Endothelial cell of umbilical vein (primary cell): ENCODE results near the gene IZUMO4. TPM values are rescaled to one million over a fixed set of nuclear protein-coding genes. Genes with fewer than 3 reads are reported as not detected.

Experiments
- BruUV-seq: library from RNA; stranded (reverse); fragments of 400-500 nt; replicated peaks from 2 replicates; lab custom pipeline; 2021; lab: Mats Ljungman, UMichigan
- CTCF ChIA-PET: fragments of 300-600, 350-600 bp; sonication (Branson Sonifier 250); formaldehyde crosslinking; loops from one replicate; lab custom pipeline; 2021; ENCODE audit warnings: antibody characterized with exemption, inconsistent platforms; lab: Charles Lee
- POLR2A ChIA-PET: fragments of 300-600, 350-600 bp; sonication (Branson Sonifier 250); formaldehyde crosslinking; loops from one replicate; lab custom pipeline; 2021; ENCODE audit warnings: antibody characterized with exemption, inconsistent platforms; lab: Charles Lee
- DNase-seq: peaks from one replicate; pipeline ENCODE4 v3.0.0-alpha.2; 2011; ENCODE audit warnings: low read depth, low spot score
- FAIRE-seq: peaks from 2 replicates; lab custom pipeline; 2011; peaks lifted over from hg19 to GRCh38; lab: Jason Lieb, UNC
- H2AFZ ChIP-seq: 2 replicates; pipeline ENCODE4 v1.6.0; 2012; ENCODE audit warnings: low read depth, low read length, control low read depth, inconsistent platforms
- H3K27ac ChIP-seq: 2 replicates; pipeline ENCODE4 v1.5.1; 2011; ENCODE audit warnings: low read depth, mild to moderate bottlenecking, control low read depth, low read length, moderate library complexity; ENCODE audit not compliant: insufficient read depth
- H3K27me3 ChIP-seq, 2 experiments: 2 replicates each; pipeline versions ENCODE4 v1.6.0 to v1.6.1; 2011; ENCODE audit warnings: low read length in 2 of 2, mixed read lengths in 1 of 2; ENCODE audit not compliant: control insufficient read depth in 2 of 2, insufficient read depth in 2 of 2
- H3K36me3 ChIP-seq, 2 experiments: 2 replicates in 1 of 2; 3 replicates in 1 of 2; pipeline ENCODE4 v1.5.1; 2011; ENCODE audit warnings: low read length in 2 of 2, mild to moderate bottlenecking in 1 of 2, moderate library complexity in 1 of 2; ENCODE audit not compliant: control insufficient read depth in 2 of 2, insufficient read depth in 2 of 2; ENCODE audit errors: extremely low read depth in 1 of 2
- H3K4me1 ChIP-seq: 3 replicates; pipeline ENCODE4 v1.5.1; 2011; ENCODE audit warnings: mild to moderate bottlenecking, low read length; ENCODE audit not compliant: control insufficient read depth, insufficient read depth; ENCODE audit errors: extremely low read depth
- H3K4me2 ChIP-seq: 2 replicates; pipeline ENCODE4 v1.6.1; 2011; ENCODE audit warnings: low read length, control low read depth, mixed read lengths; ENCODE audit not compliant: insufficient read depth
- H3K4me3 ChIP-seq, 3 experiments: fragments of 200-600 bp in 1 of 3; sonication (generic), shearing (Covaris generic) in 1 of 3; replicated peaks in 1 of 3; 2 replicates each; pipeline ENCODE4 v1.5.1; 2011 to 2016; ENCODE audit warnings: control low read depth in 3 of 3, low read length in 3 of 3, mild to moderate bottlenecking in 2 of 3, inconsistent platforms in 1 of 3, low read depth in 1 of 3, moderate library complexity in 1 of 3; ENCODE audit not compliant: insufficient read depth in 1 of 3
- H3K79me2 ChIP-seq: 2 replicates; pipeline ENCODE4 v1.6.0; 2012; ENCODE audit warnings: low read length, inconsistent platforms; ENCODE audit not compliant: control insufficient read depth, insufficient read depth
- H3K9ac ChIP-seq: replicated peaks from 2 replicates; pipeline ENCODE3; 2011; ENCODE audit warnings: low read length, control low read depth; ENCODE audit not compliant: insufficient read depth; ENCODE audit errors: extremely low read depth
- H3K9me1 ChIP-seq: replicated peaks from 3 replicates; pipeline ENCODE4 v1.6.0; 2011; ENCODE audit warnings: mild to moderate bottlenecking, low read length; ENCODE audit not compliant: control insufficient read depth, insufficient read depth; ENCODE audit errors: extremely low read depth
- H3K9me3 ChIP-seq: replicated peaks from 2 replicates; pipeline ENCODE4 v1.5.1; 2012; ENCODE audit warnings: low read length, inconsistent platforms; ENCODE audit not compliant: control insufficient read depth, insufficient read depth
- H4K20me1 ChIP-seq: replicated peaks from 2 replicates; pipeline ENCODE3; 2011; ENCODE audit warnings: mild to moderate bottlenecking, low read length; ENCODE audit not compliant: control insufficient read depth, insufficient read depth; ENCODE audit errors: extremely low read depth
- CTCF ChIP-seq, 2 donors: IDR thresholded peaks; 1 replicate in 1 of 2; 2 replicates in 1 of 2; pipeline ENCODE4 v1.5.1; 2011; ENCODE audit warnings: low read length in 2 of 2, mild to moderate bottlenecking in 2 of 2, moderate library complexity in 2 of 2, control low read depth in 1 of 2, inconsistent platforms in 1 of 2, low read depth in 1 of 2; ENCODE audit not compliant: insufficient read depth in 1 of 2; ENCODE audit errors: extremely low read depth in 1 of 2
- EZH2 ChIP-seq: IDR thresholded peaks from 2 replicates; pipeline ENCODE4 v1.6.1; 2012; ENCODE audit warnings: borderline replicate concordance, low read depth, mild to moderate bottlenecking, moderate library complexity, low read length, inconsistent platforms; ENCODE audit not compliant: severe bottlenecking
- FOS ChIP-seq: IDR thresholded peaks from 2 replicates; pipeline ENCODE4 v1.6.1; 2011; ENCODE audit warnings: mild to moderate bottlenecking, low read length, moderate library complexity, borderline replicate concordance; ENCODE audit not compliant: insufficient read depth
- GATA2 ChIP-seq: IDR thresholded peaks from 2 replicates; pipeline ENCODE4 v1.7.0; 2011; ENCODE audit warnings: low read depth, mild to moderate bottlenecking, moderate library complexity, mixed read lengths, low read length; ENCODE audit not compliant: insufficient read length, insufficient read depth
- JUN ChIP-seq: IDR thresholded peaks from 2 replicates; pipeline ENCODE4 v1.6.1; 2011; ENCODE audit warnings: borderline replicate concordance, low read depth; ENCODE audit not compliant: insufficient read length, insufficient read depth
- MAX ChIP-seq: IDR thresholded peaks from 2 replicates; pipeline ENCODE4 v1.6.1; 2011; ENCODE audit not compliant: insufficient read depth, insufficient read length
- MYC ChIP-seq: IDR thresholded peaks from one replicate; pipeline ENCODE4 v1.6.1; 2011; ENCODE audit warnings: mild to moderate bottlenecking, low read depth, low read length
- POLR2A ChIP-seq: IDR thresholded peaks from 2 replicates; pipeline ENCODE4 v1.6.1; 2012; ENCODE audit warnings: low read depth, mild to moderate bottlenecking, control low read depth, low read length
- POLR2AphosphoS5 ChIP-seq: IDR thresholded peaks from 2 replicates; pipeline ENCODE4 v1.6.1; 2012; ENCODE audit warnings: low read depth, mild to moderate bottlenecking, control low read depth, low read length, moderate library complexity; ENCODE audit not compliant: insufficient read depth
- dilution Hi-C: fragments of 300-500 bp; cut with MboI; formaldehyde crosslinking; loops from one replicate; pipeline ENCODE4 v1.15.0; 2019; ENCODE audit warnings: low sequenced_read_pairs; ENCODE audit not compliant: extremely low pct_ligation_motif_present
- intact Hi-C: fragments of 100-400 bp; cut with micrococcal nuclease; formaldehyde crosslinking; loops from one replicate; pipeline ENCODE4 v1.10.0; 2022
- polyA plus RNA-seq, 4 experiments: library from polyadenylated mRNA; depleted of rRNA in 3 of 4; stranded (reverse) in 3 of 4; unstranded in 1 of 4; fragments of >200 nt; gene quantifications; 2 replicates each; pipeline versions ENCODE4 v1.2.1 to v1.2.3, GENCODE V29; 2011 to 2012; ENCODE audit warnings: missing spikeins in 1 of 4
- total RNA-seq: library from RNA; stranded (reverse); gene quantifications from 2 replicates; pipeline ENCODE4 v1.2.3, GENCODE V29; 2021

Gene IZUMO4
- total and polyA plus RNA-seq, 2 donors (not counting 3 experiments of a cell fraction or from before 2014, with no cell fraction given): 1.1 to 2.0 TPM

- Histone ChIP-seq H3K27ac (no peak overlapping the region), H3K9me3 (no peaks in the 10 kb centered on the region), H3K4me3 (no peak overlapping the region), H3K4me1 (no peaks in the 10 kb centered on the region), H3K9me1 (no peaks in the 10 kb centered on the region), H3K27me3 (no peaks in the 10 kb centered on the region), H2AFZ (no peak overlapping the region), H4K20me1 (no peaks in the 10 kb centered on the region), H3K9ac (no peak overlapping the region), H3K4me2 (no peak overlapping the region), H3K36me3 (peaks cover 15 to 78% of the 10 kb centered on the region in 2 experiments), H3K79me2 (no peaks in the 10 kb centered on the region)
- dilution Hi-C loops (no loop called here), intact Hi-C loops (no loop called here)
- FAIRE-seq (no peak), DNase-seq (no peak)
- CTCF ChIA-PET: interaction anchor here (1.1 kb wide), 1 partner anchor 193 kb away, joined by 4 read pairs; no protein-coding TSS in a partner anchor
- BruUV-seq: no TSS peak
- POLR2A ChIA-PET: no interaction called here
- TF ChIP-seq EZH2: no peak
- no peak for TF ChIP-seq POLR2AphosphoS5
- TF ChIP-seq MYC: no peak
- no peak for TF ChIP-seq CTCF (IDR thresholded peaks at IDR 0.05; ENCODE audit: extremely low read depth in 1 of 2, insufficient read depth in 1 of 2, low read depth in 1 of 2, low read length in 2 of 2)
- no peak for TF ChIP-seq MAX
- TF ChIP-seq FOS: no peak
- no peak for TF ChIP-seq JUN
- TF ChIP-seq GATA2: no peak
- TF ChIP-seq POLR2A: no peak
These were observed 26.3 kb downstream of the IZUMO4 start for GRCh38 chr19:2122982-2123381.
